NK-92 treated with Interleukin-12 subunit alpha and Interleukin-12 subunit beta, amount 100 ng/mL, for 24 hours (cell line): ENCODE data around the gene MED22.
"Not testable (repeated sequence)": the region's sequence is repeated elsewhere in the genome, so short reads cannot be mapped to it uniquely, and the experiment has no call there.

Source experiments
- DNase-seq: peaks from one replicate; lab custom pipeline; 2025; lab: John Stamatoyannopoulos, UW

MED22 gene

GRCh38 chr9:133334888-133335287 is 13.0 kb downstream of the MED22 start:
- DNase-seq: not testable (repeated sequence)

DNA sequence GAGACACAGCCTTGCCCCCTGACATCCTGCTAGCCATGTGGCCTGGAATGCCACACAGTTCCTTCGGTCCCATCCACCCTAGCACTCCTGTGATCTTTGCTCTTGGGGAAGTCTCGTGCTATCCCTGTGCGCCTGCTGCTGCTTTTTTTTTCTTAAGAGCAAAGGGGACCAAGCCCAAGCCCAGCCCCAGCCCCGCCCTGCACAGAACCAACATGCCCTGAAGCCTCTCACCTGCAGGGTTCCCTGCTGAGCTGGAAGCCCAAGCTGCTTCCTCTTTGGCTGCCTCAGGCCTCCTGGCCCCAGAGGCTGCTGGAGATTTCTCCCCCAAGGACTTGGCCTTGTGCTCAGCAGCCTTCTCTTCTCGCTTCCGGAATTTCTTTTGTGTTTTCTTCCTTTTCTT is 13.8 kb downstream of the MED22 start:
- DNase-seq: no peak

DNA sequence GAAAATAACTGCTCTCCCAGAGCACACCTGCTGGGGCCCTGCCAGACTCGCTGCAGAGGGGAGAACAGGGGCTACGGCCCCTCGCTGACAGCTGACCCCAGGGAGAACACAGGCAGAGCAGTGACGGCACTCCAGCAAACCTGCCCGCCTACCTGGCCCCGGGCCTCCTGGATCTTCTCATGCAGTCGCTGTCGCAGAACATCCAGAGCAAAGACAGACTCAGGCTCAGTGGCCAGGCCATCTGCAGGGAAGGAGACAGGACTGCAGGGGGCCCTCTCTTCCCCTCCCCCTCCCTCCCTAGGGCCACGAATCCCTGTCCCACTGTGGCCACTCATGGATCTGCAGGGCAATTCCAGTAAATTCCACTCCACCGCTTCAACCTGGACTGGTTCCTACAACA is 14.4 kb downstream of the MED22 start:
- no peak for DNase-seq

DNA sequence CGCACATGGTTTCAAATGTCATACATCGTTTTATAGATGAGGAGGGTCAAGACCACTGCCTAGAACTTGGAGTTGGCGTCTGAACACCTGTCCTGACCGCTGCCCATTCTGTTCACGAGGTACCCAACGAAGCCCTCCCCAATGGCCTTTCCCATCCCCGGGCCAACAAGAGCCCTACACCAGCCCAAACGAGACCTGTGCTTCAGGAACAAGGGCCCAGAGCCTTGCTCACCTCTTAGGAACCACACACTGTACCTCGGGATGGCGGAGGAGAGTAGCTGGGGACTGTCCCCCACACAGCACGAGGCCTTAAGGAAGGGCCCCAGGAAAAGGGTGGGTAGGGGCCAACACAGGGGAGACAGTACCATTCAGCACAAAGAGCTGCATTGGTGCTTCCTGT is 14.9 kb downstream of the MED22 start:
- no peak for DNase-seq

GRCh38 chr9:133332381-133332730 is 15.6 kb downstream of the MED22 start:
- no peak for DNase-seq

- no peak for DNase-seq
These were observed 16.1 kb downstream of the MED22 start for GRCh38 chr9:133331641-133332380.

- DNase-seq: no peak
These were observed 16.7 kb downstream of the MED22 start for GRCh38 chr9:133331221-133331620.

DNA sequence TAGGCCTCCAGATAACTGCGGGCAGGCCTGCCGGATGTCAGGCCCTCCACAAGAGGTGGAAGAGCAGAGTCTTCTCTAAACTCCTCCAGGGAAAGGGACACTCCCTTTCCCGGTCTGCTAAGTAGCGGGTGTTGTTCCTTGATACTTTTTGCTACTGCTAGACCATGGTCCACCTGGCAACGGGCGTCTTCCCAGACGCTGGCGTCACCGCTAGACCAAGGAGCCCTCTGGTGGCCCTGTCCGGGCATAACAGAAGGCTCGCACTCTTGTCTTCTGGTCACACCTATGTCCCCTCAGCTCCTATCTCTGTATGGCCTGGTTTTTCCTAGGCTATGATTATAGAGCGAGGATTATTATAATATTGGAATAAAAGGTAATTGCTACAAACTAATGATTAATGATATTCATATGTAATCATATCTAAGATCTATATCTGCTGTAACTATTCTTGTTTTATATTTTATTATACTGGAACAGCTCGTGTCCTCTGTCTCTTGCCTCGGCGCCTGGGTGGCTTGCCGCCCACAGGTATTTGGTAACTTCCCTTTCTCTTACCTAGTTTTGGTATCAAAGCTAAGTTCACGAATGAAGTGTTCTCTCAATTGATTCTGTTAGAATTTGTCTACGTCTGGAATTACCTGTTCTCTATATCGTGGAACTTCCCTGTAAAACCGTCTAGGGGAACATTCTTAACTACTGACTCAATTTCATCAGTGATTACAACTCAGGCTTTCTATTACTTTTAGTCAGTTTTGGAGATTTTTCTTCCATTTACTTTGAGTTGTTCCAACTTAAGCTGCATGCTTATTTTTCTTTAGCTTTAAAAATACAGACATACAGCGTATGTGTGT is 18.4 kb downstream of the MED22 start:
- DNase-seq: not testable (repeated sequence)

DNA sequence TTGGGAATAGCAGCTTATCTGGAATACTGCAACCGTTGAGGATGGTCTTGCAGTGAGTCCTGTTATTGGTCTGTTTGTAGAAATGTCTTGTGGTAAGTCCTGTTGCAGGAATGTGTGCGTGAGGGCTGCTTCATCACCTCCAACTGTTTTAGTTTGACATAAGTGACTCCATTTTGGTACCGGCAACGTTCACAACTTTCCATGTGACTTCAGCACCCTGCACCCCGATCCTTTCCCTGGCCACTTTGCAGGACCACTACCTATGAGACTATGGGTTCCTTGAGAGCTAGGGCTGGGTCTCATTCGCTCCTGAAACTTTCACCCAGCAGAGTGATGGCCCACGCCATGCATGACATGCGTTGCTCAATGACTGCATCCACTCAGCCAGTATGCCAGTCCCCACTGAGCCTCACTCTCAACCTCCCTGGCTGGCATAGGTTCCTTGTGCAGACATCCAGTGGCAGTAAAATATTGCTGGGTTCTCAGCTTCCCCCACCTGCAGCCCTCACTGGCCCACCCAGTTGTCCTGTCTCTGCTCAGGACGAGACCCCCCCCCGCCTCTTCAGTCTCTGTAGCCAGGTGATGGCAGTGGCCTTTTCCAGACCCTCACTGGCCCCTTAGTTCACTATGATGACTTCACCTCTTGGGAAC is 20.0 kb downstream of the MED22 start:
- DNase-seq: no peak

DNA sequence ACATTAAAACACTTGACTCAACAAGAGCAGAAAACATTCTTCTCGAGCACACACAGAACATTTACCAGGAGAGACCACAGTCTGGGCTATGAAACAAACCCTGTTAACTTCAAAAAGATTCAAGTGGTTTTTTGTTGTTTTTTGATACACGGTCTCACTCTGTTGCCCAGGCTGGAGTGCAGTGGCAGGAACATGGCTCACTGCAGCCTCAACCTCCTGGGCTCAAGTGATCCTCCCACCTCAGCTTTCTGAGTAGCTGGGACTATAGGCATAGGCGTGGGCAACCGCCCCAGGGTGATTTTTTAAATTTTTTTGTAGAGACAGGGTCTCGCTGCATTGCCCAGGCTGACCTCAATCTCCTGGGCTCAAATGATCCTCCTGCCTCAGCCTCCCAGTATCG is 20.9 kb downstream of the MED22 start:
- not testable (repeated sequence) for DNase-seq

DNA sequence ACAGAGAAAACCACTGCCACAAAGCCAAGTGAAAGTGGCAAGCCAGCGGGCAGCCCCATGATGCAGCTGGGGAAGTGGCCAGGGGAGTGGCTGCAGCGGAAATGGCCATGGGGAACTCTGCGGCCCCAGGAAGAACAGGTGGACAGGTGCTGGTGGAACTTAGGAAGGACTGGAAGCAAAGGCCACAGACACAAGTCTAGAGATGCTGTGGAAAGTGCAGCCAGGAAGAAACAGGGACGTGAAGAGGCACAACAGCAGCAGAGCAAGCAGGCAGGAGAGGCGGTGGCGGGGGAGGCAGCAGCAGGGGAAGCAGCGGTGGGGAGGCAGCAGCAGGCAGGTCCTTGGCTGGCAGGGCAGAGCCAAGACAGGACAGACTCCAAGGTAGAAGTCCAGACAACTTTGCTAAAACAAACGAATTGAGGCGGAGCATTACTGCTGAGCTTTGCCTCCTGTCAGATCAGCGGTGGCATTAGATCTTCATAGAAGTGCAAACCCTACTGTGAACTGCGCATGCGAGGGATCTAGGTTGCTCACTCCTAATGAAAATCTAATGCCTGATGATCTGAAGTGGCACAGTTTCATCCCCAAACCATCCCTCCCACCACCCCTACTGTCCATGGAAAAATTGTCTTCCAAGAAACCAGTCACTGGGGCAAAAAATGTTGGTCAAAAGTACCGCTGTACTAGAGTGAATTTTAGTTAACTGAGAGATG is 23.8 kb downstream of the MED22 start:
- DNase-seq: no peak

DNA sequence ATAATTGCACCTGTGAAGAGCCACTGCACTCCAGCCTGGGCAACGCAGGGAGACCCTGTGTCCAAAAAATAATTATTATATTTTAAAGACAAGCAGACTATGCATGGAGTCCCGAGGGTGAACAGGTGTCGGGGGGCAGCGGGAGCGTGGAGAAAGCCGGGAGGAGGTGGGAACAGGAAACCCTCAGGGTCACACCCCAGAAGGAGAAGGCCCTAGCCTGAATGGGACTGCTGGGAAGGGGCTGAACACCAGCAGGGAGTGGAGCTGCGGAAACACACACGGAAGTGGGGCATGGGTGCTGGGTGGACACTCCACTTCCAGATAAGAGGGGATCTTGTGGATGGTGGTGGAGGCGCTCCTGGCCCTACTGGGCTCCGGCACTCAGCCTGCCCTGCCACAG is 24.7 kb downstream of the MED22 start:
- no peak for DNase-seq

DNA sequence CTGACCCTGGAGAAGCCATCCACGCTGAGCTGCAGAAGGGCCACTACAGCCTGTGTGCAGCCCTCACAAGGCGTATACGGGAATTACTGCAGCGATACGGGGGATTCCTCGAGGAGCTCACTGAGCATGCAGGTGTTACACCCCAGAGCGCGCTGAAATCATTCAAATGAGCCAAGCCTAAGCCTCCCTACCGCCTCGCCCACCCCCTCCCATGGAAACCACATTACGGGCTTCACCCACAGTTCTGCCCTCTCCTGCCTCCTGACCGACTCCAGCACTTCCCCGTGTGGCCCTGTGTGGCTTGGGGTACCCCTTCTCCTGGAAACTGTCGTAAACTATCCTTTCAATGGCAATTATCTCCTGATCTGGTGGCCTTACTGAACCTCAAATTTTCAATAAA is 25.2 kb downstream of the MED22 start:
- DNase-seq: no peak

DNA sequence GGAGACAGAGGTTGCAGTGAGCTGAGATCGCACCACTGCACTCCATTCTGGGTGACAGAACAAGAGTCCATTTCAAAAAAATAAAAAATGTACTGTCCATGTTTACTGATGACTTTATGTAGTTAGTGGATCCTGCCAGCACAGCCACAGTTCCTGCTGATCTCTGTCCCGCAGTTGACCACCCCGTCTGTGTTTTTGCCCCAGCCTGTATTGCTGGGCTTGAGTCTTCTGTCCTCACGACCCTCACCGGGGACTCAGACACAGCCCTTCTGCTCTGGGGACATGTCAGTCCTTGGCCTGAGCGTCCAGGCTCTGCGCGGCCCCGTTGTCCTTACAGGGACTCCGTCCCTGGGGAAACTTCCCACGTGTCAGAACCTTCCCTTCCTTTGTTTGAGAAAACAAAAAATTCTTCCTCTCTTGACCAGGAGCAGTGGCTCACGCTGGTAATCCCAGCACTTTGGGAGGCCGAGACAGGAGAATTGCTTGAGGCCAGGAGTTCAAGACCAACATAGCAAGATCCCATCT is 26.5 kb downstream of the MED22 start:
- DNase-seq: no peak

- DNase-seq: no peak
These were observed 27.5 kb downstream of the MED22 start for GRCh38 chr9:133320421-133320881.

GRCh38 chr9:133317551-133317950 is 30.4 kb downstream of the MED22 start:
- not testable (repeated sequence) for DNase-seq

- no peak for DNase-seq
These were observed 31.9 kb downstream of the MED22 start for GRCh38 chr9:133315997-133316396.

DNA sequence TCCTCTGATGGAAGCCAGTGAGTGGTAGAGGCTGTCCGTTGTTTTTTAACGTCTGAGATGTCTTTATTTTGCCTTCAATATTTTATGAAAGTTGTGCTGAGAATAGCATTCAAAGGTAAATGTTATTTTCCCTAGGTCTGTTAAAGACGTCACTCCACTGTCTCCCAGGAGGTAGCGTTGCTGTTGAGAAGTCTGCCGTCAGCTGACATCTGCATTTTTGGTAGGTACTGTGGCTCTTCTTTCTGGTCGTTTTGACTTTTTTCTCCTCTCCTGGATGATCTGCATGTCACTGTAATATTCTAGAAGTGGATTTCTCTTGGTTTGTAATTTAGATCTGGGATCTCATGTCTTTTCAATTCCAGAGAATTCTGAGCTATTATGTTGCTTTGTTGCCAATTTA is 38.3 kb downstream of the MED22 start:
- no peak for DNase-seq

- no peak for DNase-seq
These were observed 40.6 kb downstream of the MED22 start for GRCh38 chr9:133307301-133307700.

GRCh38 chr9:133306242-133307204 is 41.4 kb downstream of the MED22 start:
- no peak for DNase-seq

DNA sequence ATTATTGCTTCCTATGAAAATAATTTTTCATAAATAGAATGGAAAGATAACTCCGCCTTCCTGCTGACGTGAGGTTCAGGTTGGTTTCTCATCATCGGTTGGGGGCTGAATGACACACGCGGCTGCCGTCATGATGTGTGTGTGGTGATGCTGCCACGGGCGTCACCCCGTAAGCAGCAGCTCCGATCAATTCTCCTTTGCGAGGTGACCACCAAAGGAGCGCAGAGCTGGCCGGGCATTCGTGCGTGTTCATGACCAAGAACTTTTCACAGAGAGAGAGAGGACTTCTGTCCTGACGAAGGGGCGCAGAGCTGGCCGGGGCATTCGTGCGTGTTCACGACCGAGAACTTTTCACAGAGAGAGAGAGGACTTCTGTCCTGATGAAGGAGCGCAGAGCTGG is 42.2 kb downstream of the MED22 start:
- no peak for DNase-seq
